Ovary (tissue), 9 donors: ENCODE results near the gene PPP4R1. TPM values are rescaled to one million over a fixed set of nuclear protein-coding genes. Genes with fewer than 3 reads are reported as not detected.
"Not testable (repeated sequence)": the region's sequence is repeated elsewhere in the genome, so short reads cannot be mapped to it uniquely, and the experiment has no call there.

ENCODE experiments used
- DNase-seq, 5 donors: peaks; one replicate each; pipeline ENCODE4 v3.0.0-alpha.2; 2019 to 2020
- H3K27ac ChIP-seq, 2 donors: fragments of 200-600 bp; one replicate each; pipeline versions ENCODE4 v1.5.1 to v1.8.0; 2019 to 2022
- H3K27me3 ChIP-seq: fragments of 200-600 bp; one replicate; pipeline ENCODE4 v1.8.0; 2022
- H3K36me3 ChIP-seq: fragments of 200-600 bp; sonication (generic); one replicate; pipeline ENCODE4 v1.5.1; 2019
- H3K4me1 ChIP-seq: one replicate; pipeline ENCODE4 v1.8.1; 2013; ENCODE audit warnings: mild to moderate bottlenecking, moderate library complexity; ENCODE audit not compliant: insufficient read depth
- H3K4me3 ChIP-seq: fragments of 200-600 bp; sonication (generic); one replicate; pipeline ENCODE4 v1.5.1; 2017
- H3K9me3 ChIP-seq, 2 donors: fragments of 200-600 bp in 1 of 2; sonication (generic) in 1 of 2; one replicate each; pipeline versions ENCODE4 v1.5.1 to v1.8.1; 2013 to 2019; ENCODE audit warnings: mild to moderate bottlenecking in 1 of 2, moderate library complexity in 1 of 2
- CTCF ChIP-seq, 3 donors: fragments of 450-650 bp in 2 of 3; fragments of 200-600 bp in 1 of 3; IDR thresholded peaks; one replicate each; pipeline versions ENCODE4 v1.5.1 to v1.8.0; 2016 to 2022; ENCODE audit warnings: antibody characterized with exemption in 3 of 3, mild to moderate bottlenecking in 1 of 3
- EP300 ChIP-seq: sonication (generic); formaldehyde crosslinking; IDR thresholded peaks from one replicate; pipeline ENCODE4 v1.6.1; 2017; ENCODE audit warnings: antibody characterized with exemption
- POLR2A ChIP-seq: fragments of 450-650 bp; IDR thresholded peaks from one replicate; pipeline ENCODE4 v1.6.1; 2017; ENCODE audit warnings: antibody characterized with exemption, mild to moderate bottlenecking, moderate library complexity
- WGBS, 3 donors: extraction: QIAGEN DNeasy Blood & Tissue Kit in 1 of 3; methylation state at CpG; one replicate each; pipeline versions ENCODE4 v1.1.5 to v1.1.7; 2013 to 2017; 5-methylcytosine and 5-hydroxymethylcytosine counted together
- intact Hi-C, 4 donors: fragments of 100-400 bp; cut with DNase I; formaldehyde crosslinking; loops; one replicate each; pipeline versions ENCODE4 v1.11.0 to v1.15.1; 2022 to 2023
- polyA plus RNA-seq, 2 donors: library from polyadenylated mRNA; stranded (reverse); fragments of 200-250 nt in 1 of 2; fragments of 350-450 nt in 1 of 2; fragmentation: Illumina TruSeq in 1 of 2; extraction: RNeasy Lipid Tissue Mini Kit (QIAGEN cat#74804) in 1 of 2; gene quantifications; one replicate each; pipeline ENCODE4 v1.2.3, GENCODE V29; 2013 to 2014
- total RNA-seq, 7 donors: library from RNA; depleted of rRNA in 2 of 7; stranded (reverse); fragments of >200 nt in 2 of 7; fragmentation: NEBNext Ultra II Directional in 3 of 7; extraction: Animal tissue kit (Norgen Biotek cat#: 25700) in 3 of 7; gene quantifications; one replicate each; pipeline versions ENCODE4 v1.1.0 to v1.2.4, GENCODE V29; 2016 to 2023
- donor health status: DM: no; HTN: no; CAD: no; lungs with moderate emphysema.
- donor health status: DM: no; HTN: no; CAD: no.
- donor health status: Bipolar disorder and iron deficiency.
- donor health status: DM: yes; HTN: yes; CAD: no.
- donor health status: DM: no; HTN: no; CAD: no.
- donor health status: DM: yes; HTN: yes; CAD: no.

PPP4R1 gene
- total and polyA plus RNA-seq, 9 donors = 31.4 to 128 (median 107) TPM

- Histone ChIP-seq H3K4me3 (no peak overlapping the region), H3K36me3 (no peaks in the 10 kb centered on the region), H3K27me3 (no peaks in the 10 kb centered on the region), H3K9me3 (no peaks in the 10 kb centered on the region), H3K27ac (no peak overlapping the region), H3K4me1 (no peaks in the 10 kb centered on the region)
- DNase-seq = no peak
- no peak for TF ChIP-seq POLR2A
- no peak for TF ChIP-seq CTCF (IDR thresholded peaks at IDR 0.05)
- TF ChIP-seq EP300 = no peak
- WGBS, 3 donors = 93 to 95% (median 94%) methylated on average over 7 of the region's 7 CpGs
- intact Hi-C loops = no loop called here
Observed at GRCh38 chr18:9648431-9649163, 34.2 kb upstream of the PPP4R1 start.

- no peaks in the 10 kb centered on the region for H3K4me1 ChIP-seq
- WGBS, 3 donors = 87 to 92% (median 90%) methylated on average over 8 of the region's 8 CpGs
Observed at GRCh38 chr18:9647496-9648323, 33.4 kb upstream of the PPP4R1 start.

GRCh38 chr18:9643549-9643948, 29.2 kb upstream of the PPP4R1 start:
- no peaks in the 10 kb centered on the region for H3K27me3 ChIP-seq
- TF ChIP-seq EP300 = no peak
- intact Hi-C loops = no loop called here
- H3K36me3 ChIP-seq = no peaks in the 10 kb centered on the region
- H3K9me3 ChIP-seq = no peaks in the 10 kb centered on the region
- 1 to 3% (median 1%) methylated on average over 3 of the region's 3 CpGs for WGBS, 3 donors
- H3K4me3 ChIP-seq = no peak overlapping the region
- H3K27ac ChIP-seq = no peak overlapping the region
- DNase-seq = no peak
- no peaks in the 10 kb centered on the region for H3K4me1 ChIP-seq

More at GRCh38 chr18:9647496-9648323, 33.4 kb upstream of the PPP4R1 start:
- TF ChIP-seq EP300 (no peak), POLR2A (no peak), CTCF (IDR thresholded peaks at IDR 0.05) (no peak)
- H3K27ac ChIP-seq = no peak overlapping the region
- H3K9me3 ChIP-seq = no peaks in the 10 kb centered on the region
- no peaks in the 10 kb centered on the region for H3K27me3 ChIP-seq
- no peak overlapping the region for H3K4me3 ChIP-seq
- intact Hi-C loops = no loop called here
- H3K36me3 ChIP-seq = no peaks in the 10 kb centered on the region
- DNase-seq = no peak

GRCh38 chr18:9642799-9643462, 28.6 kb upstream of the PPP4R1 start:
- no peaks in the 10 kb centered on the region for H3K9me3 ChIP-seq
- H3K4me3 ChIP-seq = no peak overlapping the region
- DNase-seq = no peak
- H3K27me3 ChIP-seq = no peaks in the 10 kb centered on the region
- H3K27ac ChIP-seq = no peak overlapping the region
- no peaks in the 10 kb centered on the region for H3K36me3 ChIP-seq
- WGBS, 3 donors = 80 to 84% (median 81%) methylated on average over 9 of the region's 9 CpGs
- intact Hi-C loops = no loop called here
- H3K4me1 ChIP-seq = no peaks in the 10 kb centered on the region
- no peak for TF ChIP-seq POLR2A
- TF ChIP-seq CTCF (IDR thresholded peaks at IDR 0.05) = no peak
- TF ChIP-seq EP300 = no peak

- intact Hi-C loops, H3K4me1 ChIP-seq, H3K36me3 ChIP-seq, H3K27ac ChIP-seq, DNase-seq, H3K4me3 ChIP-seq, H3K27me3 ChIP-seq, H3K9me3 ChIP-seq: not testable (repeated sequence)
- 97 to 100% (median 100%) methylated on average over 1 of the region's 1 CpG for WGBS, 3 donors
Observed at GRCh38 chr18:9641081-9641480, 26.7 kb upstream of the PPP4R1 start.
